DMS53 (cell line): ENCODE measurements around the gene AKNA.

Source experiments
- DNase-seq: peaks from one replicate; lab custom pipeline; 2025; lab: John Stamatoyannopoulos, UW

AKNA gene

DNA sequence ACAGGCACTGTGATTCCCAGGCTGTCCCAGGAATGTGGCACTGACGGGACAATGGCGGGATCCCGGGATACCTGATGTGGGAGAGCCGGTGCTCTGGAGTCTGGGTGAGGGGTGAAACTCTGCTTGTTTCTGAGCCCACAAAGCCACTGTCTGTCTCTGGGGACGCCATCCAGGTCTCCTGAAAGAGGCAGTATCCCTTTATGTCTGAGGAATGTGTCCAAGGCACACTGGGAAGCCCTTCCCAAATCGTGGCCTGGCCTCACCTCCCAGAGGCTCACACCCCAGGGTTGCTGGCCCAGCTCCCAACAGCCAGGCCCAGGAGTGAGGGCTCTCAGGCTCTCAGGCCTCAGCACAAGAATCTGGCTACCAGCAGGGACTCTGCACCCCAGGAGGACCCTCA, 31.0 kb downstream of the AKNA start:
- no peak for DNase-seq

DNA sequence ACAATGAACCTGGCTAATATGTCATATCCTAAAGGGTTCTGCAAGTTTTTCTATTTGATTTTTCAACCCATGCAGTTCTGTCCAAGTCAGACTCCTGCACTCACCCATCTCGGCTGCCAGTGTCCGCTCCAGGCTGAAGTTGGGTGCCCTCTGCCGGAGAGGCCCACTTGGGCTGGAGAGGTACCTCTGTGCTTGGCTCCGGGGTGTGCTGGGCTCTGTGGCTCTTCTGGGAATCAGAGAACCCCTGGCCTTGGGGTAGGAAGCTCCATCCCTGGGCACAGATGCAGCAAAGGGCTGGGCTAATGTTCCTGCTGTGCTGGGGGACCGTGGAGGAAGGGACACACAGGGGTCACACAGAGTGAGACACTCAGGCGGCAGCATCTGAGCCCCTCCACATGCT, 32.0 kb downstream of the AKNA start:
- DNase-seq = no peak

- DNase-seq = no peak
These were observed 35.9 kb downstream of the AKNA start for GRCh38 chr9:114351932-114352331.

- DNase-seq = no peak
These were observed 37.0 kb downstream of the AKNA start for GRCh38 chr9:114350636-114351401.

DNA sequence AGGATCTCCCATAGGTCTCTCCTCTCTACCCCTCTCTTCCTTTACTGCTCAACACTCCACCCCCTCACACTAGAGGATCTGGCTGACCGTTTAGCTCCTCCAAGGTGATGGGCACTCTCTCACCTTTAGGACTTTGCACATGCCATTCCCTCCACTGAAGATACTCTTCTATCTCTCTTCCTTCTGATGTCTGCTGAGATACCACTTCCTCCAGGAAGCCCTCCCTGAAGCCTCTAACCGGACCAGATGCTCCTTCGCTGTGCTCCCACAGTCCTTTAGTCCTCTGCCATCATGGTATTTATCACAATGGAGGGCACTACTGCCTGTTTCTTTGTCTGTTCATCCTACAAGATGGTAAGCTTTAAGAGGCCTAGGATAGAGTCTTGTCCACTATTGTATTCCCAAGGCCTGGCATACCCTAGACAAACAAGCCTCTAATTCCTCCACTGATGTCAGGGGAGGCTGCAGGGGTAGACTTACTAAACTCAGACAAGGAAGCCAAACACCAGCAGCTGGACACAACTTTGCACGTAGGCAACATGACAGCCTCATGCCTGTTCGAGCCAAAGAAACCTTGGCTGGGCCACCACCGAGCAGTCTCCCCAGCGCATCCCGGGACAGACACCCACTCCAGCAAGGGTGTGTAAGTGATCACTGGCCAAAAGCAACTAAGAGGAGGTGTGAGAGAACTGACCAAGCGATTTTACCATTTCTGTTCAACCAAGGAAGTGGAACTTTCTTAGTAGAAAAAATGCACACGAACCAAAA, 37.9 kb downstream of the AKNA start:
- no peak for DNase-seq

DNA sequence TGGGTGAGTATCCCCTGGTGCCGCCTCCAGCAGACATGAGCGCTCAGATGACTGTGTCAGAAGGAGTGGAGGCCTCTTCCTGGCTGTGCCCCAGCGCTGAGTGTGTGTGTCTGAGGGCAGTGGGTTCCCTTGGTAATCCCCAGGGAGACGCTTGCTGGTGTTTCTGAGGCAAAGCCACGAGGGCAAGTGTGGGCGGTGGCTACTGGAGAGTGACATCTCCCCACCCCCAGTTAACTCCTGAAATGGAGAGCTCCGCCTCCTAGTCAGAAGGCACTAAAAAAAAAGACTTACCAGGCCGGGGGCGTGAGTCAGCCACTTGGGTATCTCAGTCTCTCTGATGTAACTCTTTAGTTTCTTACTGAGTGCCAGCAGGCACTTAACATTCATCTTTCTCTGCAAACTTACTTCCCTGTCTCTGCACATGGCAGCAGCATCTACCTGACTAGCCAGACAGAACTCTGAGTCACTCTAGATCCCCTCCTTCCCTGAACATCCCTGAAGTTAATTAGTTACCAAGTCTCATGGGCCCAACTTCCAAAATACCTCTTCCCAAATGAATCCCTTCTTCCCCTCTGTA, 38.8 kb downstream of the AKNA start:
- peak; percentile 53 for DNase-seq

GRCh38 chr9:114348261-114348905, 39.4 kb downstream of the AKNA start:
- no peak for DNase-seq

DNA sequence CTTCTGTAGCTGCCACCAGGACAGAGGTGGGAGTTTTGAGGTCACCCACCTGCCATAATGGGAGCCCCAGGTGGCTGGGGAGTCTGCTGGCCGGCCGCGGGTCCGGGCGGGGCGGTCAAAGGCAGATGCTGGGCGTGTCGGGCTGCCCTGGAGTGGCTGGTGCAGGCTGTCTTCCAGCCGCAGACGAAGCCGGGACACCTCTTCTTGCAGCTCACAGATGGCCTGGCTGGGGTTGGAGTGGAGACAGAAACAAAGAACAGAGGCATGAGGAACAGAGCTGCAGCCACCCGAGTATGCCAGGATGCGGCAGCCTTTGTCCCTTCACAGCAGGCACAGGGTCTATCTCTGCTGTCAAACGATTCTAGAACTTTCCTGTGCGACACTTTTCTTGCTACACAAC, 40.1 kb downstream of the AKNA start:
- no peak for DNase-seq

DNA sequence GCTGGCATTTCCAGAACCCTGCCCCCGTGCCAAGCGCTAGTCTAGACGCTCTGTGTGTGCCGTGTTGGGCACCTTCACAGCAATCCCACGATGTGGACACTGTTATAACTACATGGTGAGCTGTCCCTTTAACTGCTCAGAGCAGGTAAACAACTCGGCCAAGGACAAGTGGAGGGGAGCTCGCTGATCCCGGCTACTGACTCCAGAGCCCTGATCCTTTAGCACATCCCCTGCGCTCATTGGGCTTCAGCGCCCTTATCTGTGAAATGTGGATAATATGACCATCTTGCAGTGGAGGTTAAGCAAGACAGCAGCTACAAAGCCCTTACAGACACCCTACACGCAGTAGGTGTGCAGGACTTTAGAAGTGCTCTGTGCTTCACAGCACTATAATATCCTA, 41.6 kb downstream of the AKNA start:
- no peak for DNase-seq

GRCh38 chr9:114345493-114346065, 42.2 kb downstream of the AKNA start:
- DNase-seq = no peak

- DNase-seq = no peak
These were observed 43.1 kb downstream of the AKNA start for GRCh38 chr9:114344692-114345091.

DNA sequence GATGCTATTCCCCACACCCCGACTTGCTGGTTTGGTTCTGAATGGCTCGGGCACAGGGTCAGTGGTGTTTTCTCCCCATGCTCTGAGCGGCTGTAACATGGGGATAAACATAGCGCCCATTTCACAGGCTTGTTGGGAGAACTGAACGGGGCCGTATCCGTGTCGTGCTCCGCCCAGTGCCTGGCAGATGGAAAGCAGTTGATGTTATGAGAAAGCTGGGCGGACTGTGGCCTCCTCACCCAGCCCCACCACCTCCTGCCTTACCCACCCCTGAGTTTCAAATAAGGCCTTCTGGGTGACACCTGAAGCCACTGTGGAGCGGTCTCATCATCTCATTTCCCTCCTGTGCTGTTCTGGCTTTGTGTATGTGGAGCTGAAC, 43.6 kb downstream of the AKNA start:
- DNase-seq = no peak

- DNase-seq = no peak
These were observed 44.2 kb downstream of the AKNA start for GRCh38 chr9:114343471-114344187.

DNA sequence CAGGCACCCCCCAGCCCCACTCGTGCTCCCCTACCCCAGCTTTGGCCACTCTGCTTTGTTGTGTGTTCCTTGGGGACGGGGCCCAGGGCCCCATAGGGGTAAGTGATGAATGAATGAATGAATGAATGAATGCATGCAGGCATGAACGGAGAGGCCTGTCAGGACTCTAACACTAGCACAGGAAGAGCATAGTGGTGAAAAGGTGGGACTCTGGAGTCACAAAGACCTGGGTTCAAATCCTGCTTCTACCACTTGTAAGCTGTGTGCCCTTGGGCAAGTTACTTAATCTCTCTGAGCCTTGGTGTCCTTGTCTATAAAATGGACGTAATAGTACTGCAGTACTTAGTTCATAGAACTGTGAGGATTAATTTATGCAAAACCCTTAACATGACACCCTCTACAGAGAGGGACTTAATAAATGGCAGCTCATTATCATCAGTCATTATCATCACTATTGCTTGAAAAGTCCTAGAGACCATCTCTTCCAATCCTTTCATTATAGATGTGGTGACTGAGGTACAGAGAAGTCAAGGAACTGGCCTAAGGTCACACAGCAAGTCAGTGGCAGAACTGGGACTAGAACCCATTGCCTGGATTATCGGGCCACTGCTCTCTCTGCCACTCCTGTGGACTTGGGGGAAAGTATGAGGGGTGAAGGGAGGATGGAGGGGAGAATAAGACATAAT, 44.9 kb downstream of the AKNA start:
- no peak for DNase-seq

- no peak for DNase-seq
These were observed 45.8 kb downstream of the AKNA start for GRCh38 chr9:114341991-114342390.

GRCh38 chr9:114341152-114341830, 46.5 kb downstream of the AKNA start:
- no peak for DNase-seq

DNA sequence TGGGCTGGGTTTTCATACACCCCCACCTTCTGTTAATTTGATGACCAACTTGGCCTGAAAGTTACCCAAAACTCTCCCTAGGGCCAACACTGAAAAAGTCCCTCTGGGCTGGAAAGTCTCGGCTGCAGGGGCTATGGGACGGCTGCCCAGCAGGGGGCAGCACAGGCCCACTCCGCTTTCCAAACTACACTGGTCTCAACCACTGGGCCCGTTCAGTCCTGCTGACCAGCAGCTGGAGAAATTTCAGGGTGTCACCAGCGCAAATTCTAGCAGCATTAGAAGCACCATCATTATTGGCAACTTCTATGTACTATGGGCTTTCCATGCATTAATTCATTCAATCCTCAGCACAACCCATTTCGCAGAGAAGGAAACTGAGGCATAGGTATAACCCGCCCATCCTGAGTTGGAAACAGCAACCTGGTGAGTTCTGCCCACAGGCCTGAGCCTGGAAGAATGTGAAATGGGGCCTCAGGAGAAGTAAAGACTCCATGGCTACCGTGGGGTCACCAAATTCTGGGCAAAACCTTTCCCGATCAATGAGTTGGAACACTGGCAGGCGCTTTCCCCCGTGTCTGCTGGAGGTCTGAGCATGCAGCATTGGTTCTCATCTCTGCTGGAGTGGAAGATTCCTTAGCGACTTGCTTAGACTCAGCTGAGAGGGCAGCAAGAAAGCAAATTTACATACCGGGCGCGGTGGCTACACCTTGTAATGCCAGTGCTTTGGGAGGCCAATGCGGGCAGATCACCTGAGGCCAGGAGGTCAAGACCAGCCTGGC, 48.5 kb downstream of the AKNA start:
- DNase-seq = peak; percentile 36

DNA sequence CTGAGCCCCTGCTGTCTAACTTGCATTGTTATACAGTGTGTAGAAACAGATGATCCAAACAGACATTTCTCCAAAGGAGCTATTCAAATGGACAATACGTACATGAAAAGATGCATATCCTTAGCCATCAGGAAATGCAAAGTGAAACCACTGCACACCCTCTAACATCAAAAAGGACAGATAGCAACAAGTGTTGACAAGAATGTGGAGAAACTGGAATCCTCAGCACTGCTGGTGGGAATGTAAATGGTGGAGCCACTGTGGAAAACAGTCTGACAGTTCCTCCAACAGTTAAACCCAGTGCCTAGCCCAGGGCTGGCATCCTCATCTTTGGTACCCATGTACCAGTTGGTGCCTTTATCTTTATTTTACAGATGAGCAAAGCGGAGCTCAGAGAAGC, 49.6 kb downstream of the AKNA start:
- DNase-seq = no peak

- DNase-seq = no peak
These were observed 50.9 kb downstream of the AKNA start for GRCh38 chr9:114336699-114337395.
